Chondrocyte (in vitro differentiated cells): Measurements from ENCODE around the gene KAZN. TPM values are rescaled to one million over a fixed set of nuclear protein-coding genes. Genes with fewer than 3 reads are reported as not detected.
"Not testable (repeated sequence)": the region's sequence is repeated elsewhere in the genome, so short reads cannot be mapped to it uniquely, and the experiment has no call there.

Source experiments
- DNase-seq: peaks from one replicate; pipeline ENCODE4 v3.0.0; 2021; ENCODE audit warnings: mixed read lengths, low spot score
- H3K27ac Mint-ChIP-seq: one replicate; pipeline ENCODE4 v1.8.0; 2021; ENCODE audit warnings: mild to moderate bottlenecking, moderate library complexity, mixed read lengths; ENCODE audit not compliant: unreplicated experiment
- H3K27me3 Mint-ChIP-seq: 2 replicates; pipeline ENCODE4 v1.8.0; 2021; ENCODE audit warnings: low read depth, mixed read lengths
- H3K36me3 Mint-ChIP-seq: 2 replicates; pipeline ENCODE4 v1.8.0; 2021; ENCODE audit warnings: low read depth, mixed read lengths
- H3K4me1 Mint-ChIP-seq: 2 replicates; pipeline ENCODE4 v1.8.0; 2021; ENCODE audit warnings: low read depth, mild to moderate bottlenecking, mixed read lengths
- H3K4me3 Mint-ChIP-seq: one replicate; pipeline ENCODE4 v1.8.0; 2021; ENCODE audit warnings: mild to moderate bottlenecking, moderate library complexity, mixed read lengths; ENCODE audit not compliant: unreplicated experiment
- H3K9me3 Mint-ChIP-seq: 2 replicates; pipeline ENCODE4 v1.8.0; 2021; ENCODE audit warnings: low read depth, mixed read lengths
- CTCF ChIP-seq: fragments of 200-600 bp; sonication (generic); IDR thresholded peaks from 2 replicates; pipeline ENCODE4 v1.5.0; 2021; ENCODE audit warnings: antibody characterized with exemption, mild to moderate bottlenecking, moderate library complexity
- total RNA-seq: library from RNA; stranded (reverse); gene quantifications from 3 replicates; pipeline ENCODE4 v1.2.1, GENCODE V29; 2021

Gene KAZN
- total RNA-seq, 1 donor from 2014 or later: 29.6 TPM

GRCh38 chr1:15039901-15040300, 441.4 kb downstream of the KAZN start:
- no peak for TF ChIP-seq CTCF
- no peaks in the 10 kb centered on the region for H3K4me1 Mint-ChIP-seq
- H3K27ac Mint-ChIP-seq: no peak overlapping the region
- no peaks in the 10 kb centered on the region for H3K27me3 Mint-ChIP-seq
- H3K36me3 Mint-ChIP-seq: peaks cover 1% of the 10 kb centered on the region
- H3K9me3 Mint-ChIP-seq: no peaks in the 10 kb centered on the region
- no peak for DNase-seq
- no peak overlapping the region for H3K4me3 Mint-ChIP-seq

GRCh38 chr1:15040685-15041084, 442.2 kb downstream of the KAZN start:
- H3K4me3 Mint-ChIP-seq, H3K27ac Mint-ChIP-seq, DNase-seq, H3K9me3 Mint-ChIP-seq, H3K36me3 Mint-ChIP-seq, H3K27me3 Mint-ChIP-seq, H3K4me1 Mint-ChIP-seq: not testable (repeated sequence)

GRCh38 chr1:15042866-15043265, 444.4 kb downstream of the KAZN start:
- Mint-ChIP-seq H3K4me3 (no peak overlapping the region), H3K4me1 (peaks cover 5% of the 10 kb centered on the region), H3K36me3 (peaks cover 4% of the 10 kb centered on the region), H3K27me3 (no peaks in the 10 kb centered on the region), H3K9me3 (no peaks in the 10 kb centered on the region), H3K27ac (no peak overlapping the region)
- no peak for DNase-seq
- no peak for TF ChIP-seq CTCF

GRCh38 chr1:15043934-15044333, 445.4 kb downstream of the KAZN start:
- H3K9me3 Mint-ChIP-seq: no peaks in the 10 kb centered on the region
- TF ChIP-seq CTCF: no peak
- no peak for DNase-seq
- H3K27ac Mint-ChIP-seq: no peak overlapping the region
- peaks cover 4% of the 10 kb centered on the region for H3K36me3 Mint-ChIP-seq
- H3K4me1 Mint-ChIP-seq: peaks cover 5% of the 10 kb centered on the region
- H3K27me3 Mint-ChIP-seq: no peaks in the 10 kb centered on the region
- H3K4me3 Mint-ChIP-seq: no peak overlapping the region

- H3K4me1 Mint-ChIP-seq: peaks cover 5% of the 10 kb centered on the region
- H3K36me3 Mint-ChIP-seq: peaks cover 2% of the 10 kb centered on the region
- H3K27me3 Mint-ChIP-seq: no peaks in the 10 kb centered on the region
- no peak for TF ChIP-seq CTCF
- H3K9me3 Mint-ChIP-seq: no peaks in the 10 kb centered on the region
- no peak for DNase-seq
- no peak overlapping the region for H3K27ac Mint-ChIP-seq
- H3K4me3 Mint-ChIP-seq: no peak overlapping the region
These were observed 446.6 kb downstream of the KAZN start for GRCh38 chr1:15045123-15045522.

- H3K27me3 Mint-ChIP-seq: no peaks in the 10 kb centered on the region
- TF ChIP-seq CTCF: peak; percentile 99
- H3K9me3 Mint-ChIP-seq: no peaks in the 10 kb centered on the region
- no peak overlapping the region for H3K4me3 Mint-ChIP-seq
- no peak for DNase-seq
- peak overlapping the region; percentile 41 for H3K27ac Mint-ChIP-seq
- H3K4me1 Mint-ChIP-seq: peaks cover 5% of the 10 kb centered on the region
- peaks cover 2% of the 10 kb centered on the region for H3K36me3 Mint-ChIP-seq
These were observed 448.1 kb downstream of the KAZN start for GRCh38 chr1:15046487-15047165.
